Mesodermal cell (in vitro differentiated cells): ENCODE results near the gene HYI.

ENCODE experiments used
- H3K27ac ChIP-seq: 2 replicates; pipeline ENCODE4 v1.7.0; 2013; ENCODE audit warnings: mild to moderate bottlenecking, low read depth, low read length, moderate library complexity; ENCODE audit not compliant: severe bottlenecking
- H3K36me3 ChIP-seq: 2 replicates; pipeline ENCODE4 v1.7.1; 2013; ENCODE audit warnings: mild to moderate bottlenecking, low read length, moderate library complexity; ENCODE audit not compliant: control insufficient read depth, insufficient read depth
- H3K4me1 ChIP-seq: one replicate; pipeline ENCODE4 v1.7.1; 2013; ENCODE audit warnings: mild to moderate bottlenecking, low read length; ENCODE audit not compliant: insufficient read depth, control insufficient read depth, poor library complexity, severe bottlenecking
- H3K4me3 ChIP-seq: 2 replicates; pipeline ENCODE4 v1.7.0; 2013; ENCODE audit warnings: low read length, control low read depth, mild to moderate bottlenecking; ENCODE audit not compliant: insufficient read depth, poor library complexity, severe bottlenecking; ENCODE audit errors: extremely low read depth
- H3K9me3 ChIP-seq: 2 replicates; pipeline ENCODE4 v1.7.1; 2013; ENCODE audit warnings: mild to moderate bottlenecking, low read length, moderate library complexity; ENCODE audit not compliant: control insufficient read depth
- WGBS, 2 experiments: methylation state at CpG; one replicate each; pipeline ENCODE4 v1.1.5; 2013; ENCODE audit warnings: missing lambda C conversion rate in 2 of 2; ENCODE audit not compliant: insufficient coverage in 2 of 2; 5-methylcytosine and 5-hydroxymethylcytosine counted together

Gene HYI

DNA sequence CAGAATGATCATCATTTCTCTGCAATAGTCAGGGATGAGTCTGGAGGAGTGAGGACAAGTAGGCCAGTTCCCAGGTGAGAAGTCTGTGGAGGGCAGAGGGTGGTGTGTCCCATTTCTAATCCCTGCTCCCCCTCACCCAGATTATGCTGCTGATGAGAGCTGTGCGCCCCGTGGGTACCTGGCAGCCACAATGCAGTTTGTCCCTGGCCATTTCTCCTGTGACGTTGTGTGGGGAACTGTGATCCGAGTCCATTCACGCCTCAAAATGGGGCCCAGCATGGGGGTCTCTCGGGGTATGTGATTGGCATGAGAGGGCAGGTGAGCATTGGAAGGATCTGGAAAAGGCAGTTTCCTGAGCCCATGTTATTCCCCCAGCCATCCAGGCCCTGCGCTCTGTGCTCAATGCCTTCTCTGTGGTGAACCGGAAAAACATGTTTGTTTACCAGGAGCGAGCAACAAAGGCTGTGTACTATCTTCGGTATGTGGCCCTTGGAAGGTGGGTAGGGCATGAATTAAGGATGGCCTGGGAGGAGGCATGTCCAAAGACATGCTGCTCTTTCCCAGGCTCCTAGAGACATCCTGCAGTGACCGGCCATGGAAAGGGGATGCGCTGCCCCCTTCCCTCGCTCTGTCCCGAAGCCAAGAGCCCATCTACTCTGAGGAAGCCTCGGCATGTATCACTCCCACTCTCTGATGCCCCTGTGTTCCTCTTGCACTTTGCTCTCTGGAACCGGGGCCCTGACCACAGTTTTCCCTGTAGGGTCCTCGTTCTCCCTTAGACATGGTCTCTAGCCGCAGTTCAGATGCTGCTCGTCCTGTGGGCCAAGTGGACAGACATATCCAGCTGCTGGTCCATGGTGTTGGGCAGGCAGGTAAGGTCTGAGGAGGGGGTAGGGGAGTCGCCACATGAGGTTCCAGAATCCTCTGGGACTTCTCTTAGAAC, 16.4 kb downstream of the HYI start:
- Histone ChIP-seq H3K9me3 (no peaks in the 10 kb centered on the region), H3K27ac (peak overlapping the region; percentile 67), H3K36me3 (peaks cover 75% of the 10 kb centered on the region), H3K4me3 (no peak overlapping the region), H3K4me1 (peaks cover 12% of the 10 kb centered on the region)
- 94 to 96% methylated on average over 17 to 19 of the region's 20 CpGs for WGBS, 2 experiments

DNA sequence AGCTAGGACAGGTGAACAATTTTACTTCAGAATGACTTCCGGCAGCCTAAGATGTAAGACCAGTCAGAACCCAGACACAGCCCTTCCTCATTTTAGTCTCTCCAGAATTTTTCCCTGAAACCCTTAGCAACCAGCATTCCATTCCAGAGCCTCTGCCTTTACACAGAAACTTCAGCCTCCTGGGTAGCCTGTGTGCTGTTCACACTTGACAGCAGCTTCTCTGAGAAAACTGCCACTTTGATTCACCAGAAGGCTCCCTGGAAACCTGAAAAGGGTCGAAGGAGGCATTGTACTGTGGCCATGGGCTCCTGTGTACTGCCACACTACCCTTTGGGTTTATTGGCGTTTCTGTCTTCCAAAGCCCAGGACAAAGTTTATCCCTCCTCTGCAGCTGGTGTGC, 17.4 kb downstream of the HYI start:
- WGBS, 2 experiments, result 59 to 75% methylated on average over 2 to 3 of the region's 3 CpGs
- no peak overlapping the region for H3K4me3 ChIP-seq
- H3K36me3 ChIP-seq, result peaks cover 76% of the 10 kb centered on the region
- H3K4me1 ChIP-seq, result peaks cover 12% of the 10 kb centered on the region
- peak overlapping the region; percentile 67 for H3K27ac ChIP-seq
- H3K9me3 ChIP-seq, result no peaks in the 10 kb centered on the region

DNA sequence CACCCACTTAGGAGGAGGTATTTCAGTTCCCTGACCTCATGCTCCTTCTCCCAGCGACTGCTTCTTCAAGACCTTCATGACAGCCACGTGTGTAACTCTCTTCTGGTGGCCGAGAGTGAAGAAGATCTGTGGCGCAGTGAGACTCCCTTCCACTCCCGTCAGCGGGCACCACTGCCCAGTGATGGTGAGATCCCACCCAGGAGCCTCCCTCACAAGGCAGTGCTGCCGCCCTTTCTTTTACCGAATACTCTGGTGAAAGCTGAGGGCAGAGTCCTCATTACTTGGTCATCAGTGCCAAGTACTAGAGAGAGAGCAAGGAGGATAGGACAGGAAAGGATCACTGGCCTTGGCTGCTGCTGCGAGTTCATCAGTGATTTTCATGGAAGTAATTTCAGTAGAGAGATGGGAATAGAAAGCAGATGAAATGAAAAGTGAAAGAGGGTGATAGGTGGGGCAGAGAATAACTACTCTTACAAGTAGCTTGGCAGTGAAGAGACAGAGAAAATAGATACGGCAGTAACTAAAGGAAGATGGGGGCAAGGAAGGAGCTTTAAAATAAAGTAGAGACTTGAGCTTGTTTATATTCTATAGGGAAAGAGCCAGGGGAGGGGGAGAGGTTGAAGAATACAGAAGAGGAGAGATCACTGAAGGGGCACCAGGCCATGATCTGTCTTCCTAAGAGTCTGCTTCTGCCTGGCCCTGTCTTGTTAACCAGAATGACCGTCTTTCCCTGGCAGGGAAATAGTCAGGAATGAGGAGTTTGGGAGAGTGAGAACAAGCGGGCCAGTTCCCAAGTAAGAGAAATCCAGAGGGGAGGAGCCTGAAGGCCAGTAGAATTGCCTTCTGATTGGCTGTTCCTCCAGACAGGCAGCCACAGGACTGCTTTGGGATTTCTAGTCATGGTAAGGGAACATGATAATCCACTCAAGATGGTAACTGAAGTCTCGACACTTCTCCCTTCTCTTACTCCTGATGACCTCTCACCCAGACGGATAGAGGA, 18.3 kb downstream of the HYI start:
- WGBS, 2 experiments, result 92 to 95% methylated on average over 13 to 14 of the region's 14 CpGs
- H3K27ac ChIP-seq, result peak overlapping the region; percentile 67
- peaks cover 12% of the 10 kb centered on the region for H3K4me1 ChIP-seq
- H3K36me3 ChIP-seq, result peaks cover 79% of the 10 kb centered on the region
- H3K4me3 ChIP-seq, result no peak overlapping the region
- H3K9me3 ChIP-seq, result no peaks in the 10 kb centered on the region

DNA sequence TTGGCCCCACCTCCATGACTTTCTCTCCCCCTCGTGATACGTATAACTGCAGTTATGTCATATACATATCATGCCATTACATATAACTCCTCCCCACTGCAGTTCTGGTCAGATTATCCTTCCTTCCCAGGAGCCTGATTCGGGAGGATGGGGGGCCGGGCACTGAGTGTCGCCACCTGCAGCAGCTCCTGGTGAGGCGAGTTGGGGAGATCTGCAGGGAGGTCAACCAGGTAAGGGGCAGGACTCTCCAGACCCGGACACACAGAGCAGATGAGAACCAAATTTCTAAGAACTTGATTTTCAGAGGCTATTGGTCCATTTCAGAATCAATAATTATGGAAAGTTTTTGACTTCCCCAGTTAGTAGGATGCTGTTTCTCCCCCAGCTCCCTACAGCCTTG, 19.5 kb downstream of the HYI start:
- peaks cover 79% of the 10 kb centered on the region for H3K36me3 ChIP-seq

DNA sequence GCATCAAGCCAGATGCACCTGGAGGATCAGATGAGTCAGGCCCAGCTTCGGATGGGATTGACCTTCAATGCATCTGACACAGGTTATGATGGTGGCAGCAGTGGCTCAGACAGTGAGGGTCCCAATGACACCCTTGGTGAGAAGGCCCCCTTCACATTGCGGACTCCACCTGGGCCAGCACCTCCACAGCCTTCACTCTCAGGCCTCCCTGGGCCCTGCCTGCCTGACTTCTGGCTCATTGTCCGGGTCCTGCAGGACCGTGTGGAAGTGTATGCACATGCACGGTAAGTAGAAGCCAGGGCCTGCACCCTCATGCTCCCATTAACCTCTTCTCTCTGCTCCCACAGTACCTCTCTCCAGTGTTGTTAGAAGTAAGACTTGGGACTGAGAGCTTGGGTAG, 20.8 kb downstream of the HYI start:
- H3K4me3 ChIP-seq, result no peak overlapping the region
- H3K27ac ChIP-seq, result no peak overlapping the region
- WGBS, 2 experiments, result 92 to 100% methylated on average over 1 to 2 of the region's 5 CpGs
- peaks cover 83% of the 10 kb centered on the region for H3K36me3 ChIP-seq
- H3K4me1 ChIP-seq, result peaks cover 12% of the 10 kb centered on the region
- H3K9me3 ChIP-seq, result no peaks in the 10 kb centered on the region

More for the DNA sequence above, 19.5 kb downstream of the HYI start:
- H3K4me3 ChIP-seq, result no peak overlapping the region
- H3K9me3 ChIP-seq, result no peaks in the 10 kb centered on the region
- peaks cover 12% of the 10 kb centered on the region for H3K4me1 ChIP-seq
- WGBS, 2 experiments, result 87 to 97% methylated on average over 3 to 4 of the region's 7 CpGs
- H3K27ac ChIP-seq, result no peak overlapping the region

DNA sequence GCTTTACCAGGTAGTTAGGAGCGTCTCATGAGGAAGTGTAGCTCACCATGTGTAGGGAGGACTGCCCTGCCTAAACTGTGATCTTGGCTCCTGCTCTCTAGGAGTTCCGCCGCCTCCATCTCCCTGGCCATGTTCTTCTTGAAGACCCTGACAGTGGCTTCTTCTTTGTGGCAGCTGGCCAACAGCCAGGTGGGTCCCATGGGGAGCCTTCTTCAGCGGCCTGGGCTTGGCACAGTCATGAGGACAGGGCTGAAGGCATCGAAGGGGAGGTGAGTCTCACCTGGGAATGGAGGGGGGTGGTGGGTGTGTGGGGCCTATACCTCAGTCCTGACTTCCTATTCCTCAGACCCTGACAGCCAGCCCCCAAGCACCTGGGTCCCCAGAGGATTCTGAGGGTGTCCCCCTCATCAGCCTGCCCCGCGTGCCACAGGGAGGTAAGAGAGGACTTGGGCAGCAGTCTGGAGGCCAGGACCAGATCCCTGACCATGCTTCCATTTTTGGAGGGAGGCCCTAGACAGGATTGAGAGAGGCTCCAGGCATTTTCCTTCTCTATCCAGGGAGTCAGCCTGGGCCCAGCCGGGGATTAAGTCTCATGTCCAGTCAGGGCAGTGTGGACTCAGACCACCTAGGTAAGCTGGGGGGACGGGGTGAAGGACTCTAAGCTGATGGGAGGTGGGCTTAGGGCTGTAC, 21.4 kb downstream of the HYI start:
- H3K4me1 ChIP-seq, result peaks cover 12% of the 10 kb centered on the region
- H3K27ac ChIP-seq, result no peak overlapping the region
- 96 to 100% methylated on average over 5 to 7 of the region's 9 CpGs for WGBS, 2 experiments
- peaks cover 83% of the 10 kb centered on the region for H3K36me3 ChIP-seq
- no peaks in the 10 kb centered on the region for H3K9me3 ChIP-seq
- H3K4me3 ChIP-seq, result no peak overlapping the region

DNA sequence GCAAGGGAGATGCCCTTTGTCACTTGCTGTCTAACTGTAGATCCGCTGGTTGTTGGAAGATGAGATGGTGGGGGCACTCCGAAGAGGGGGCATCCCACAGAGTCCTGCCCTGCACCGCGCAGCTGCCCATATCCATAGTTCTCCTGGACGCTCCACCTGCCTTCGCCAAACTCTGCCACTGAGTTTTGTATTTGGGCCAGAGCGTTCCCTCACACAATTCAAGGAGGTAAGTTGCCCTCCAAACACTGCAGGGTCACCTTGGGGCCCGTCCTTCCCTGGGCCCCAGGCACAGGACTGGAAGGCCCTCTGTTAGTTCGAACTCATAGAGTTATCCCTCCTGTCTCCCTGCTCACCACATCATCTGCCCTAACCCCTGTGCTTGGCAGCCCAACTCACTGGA, 22.1 kb downstream of the HYI start:
- Histone ChIP-seq H3K27ac (no peak overlapping the region), H3K36me3 (peaks cover 89% of the 10 kb centered on the region), H3K9me3 (no peaks in the 10 kb centered on the region), H3K4me1 (peaks cover 12% of the 10 kb centered on the region), H3K4me3 (no peak overlapping the region)
- 95 to 97% methylated on average over 9 of the region's 9 CpGs for WGBS, 2 experiments

DNA sequence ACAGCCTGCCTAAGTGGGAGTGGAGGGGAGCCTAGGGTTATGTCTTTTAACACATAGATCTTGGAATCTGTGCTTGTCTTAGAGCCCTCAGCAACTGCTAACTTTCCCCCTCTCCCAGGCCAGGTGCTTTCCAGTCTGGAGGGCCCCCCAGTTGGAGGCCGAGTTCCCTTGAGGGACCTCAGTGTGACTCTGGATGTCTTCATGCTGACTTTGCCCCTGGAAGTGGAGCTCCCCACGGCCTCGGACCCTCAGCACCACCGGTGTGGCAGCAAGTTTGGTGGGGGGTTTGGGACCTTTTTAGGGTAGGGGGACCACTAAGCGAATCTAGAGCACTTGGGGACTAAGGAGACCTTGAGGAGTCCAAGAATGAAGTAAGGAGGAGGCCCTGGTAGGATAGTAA, 22.9 kb downstream of the HYI start:
- H3K27ac ChIP-seq, result no peak overlapping the region
- peaks cover 97% of the 10 kb centered on the region for H3K36me3 ChIP-seq
- H3K4me3 ChIP-seq, result no peak overlapping the region
- 80 to 94% methylated on average over 1 to 4 of the region's 5 CpGs for WGBS, 2 experiments
- peaks cover 3% of the 10 kb centered on the region for H3K4me1 ChIP-seq
- H3K9me3 ChIP-seq, result no peaks in the 10 kb centered on the region

DNA sequence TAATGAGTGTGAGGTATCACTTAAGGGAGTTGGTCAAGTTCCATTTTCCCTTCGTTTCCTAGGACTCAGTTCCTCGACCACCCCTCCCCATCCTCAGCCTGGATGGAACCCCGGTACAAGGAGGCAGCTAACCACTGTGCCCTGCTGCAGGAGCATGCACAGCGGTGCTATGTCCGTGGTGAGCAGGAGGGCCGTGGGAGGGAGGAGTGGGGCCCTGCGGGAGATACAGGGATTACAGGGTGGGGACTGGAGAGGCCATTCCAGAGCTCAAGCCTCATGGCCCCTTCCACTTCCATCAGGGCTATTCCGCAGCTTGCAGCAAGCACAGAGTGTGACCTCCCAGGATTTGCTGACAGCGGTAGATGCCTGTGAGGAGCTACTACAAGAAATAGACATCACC, 25.8 kb downstream of the HYI start:
- Histone ChIP-seq H3K36me3 (peaks cover 98% of the 10 kb centered on the region), H3K27ac (no peak overlapping the region)
- 92 to 100% methylated on average over 3 to 5 of the region's 9 CpGs for WGBS, 2 experiments

DNA sequence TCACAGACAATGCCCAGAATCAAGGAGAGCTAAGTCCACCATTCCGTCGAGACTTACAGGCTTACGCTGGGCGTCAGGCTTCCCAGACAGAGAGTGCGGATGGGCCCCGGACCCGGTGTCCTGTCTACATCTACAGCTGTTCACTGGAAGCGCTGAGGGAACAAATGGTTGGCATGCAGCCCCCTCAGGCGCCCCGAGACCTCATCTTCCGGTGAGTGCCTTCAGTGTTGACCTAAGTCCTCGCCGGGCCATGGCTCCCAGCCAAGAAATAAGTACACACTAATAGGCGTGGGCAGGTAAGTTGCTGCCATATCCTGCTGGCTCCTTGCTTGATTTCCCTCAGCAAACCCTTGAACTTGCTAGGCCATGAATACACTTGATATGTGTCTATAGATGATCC, 26.2 kb downstream of the HYI start:
- Histone ChIP-seq H3K27ac (no peak overlapping the region), H3K4me3 (no peak overlapping the region), H3K36me3 (peaks cover 97% of the 10 kb centered on the region), H3K9me3 (no peaks in the 10 kb centered on the region), H3K4me1 (no peaks in the 10 kb centered on the region)
- 97 to 98% methylated on average over 13 of the region's 14 CpGs for WGBS, 2 experiments

More for the DNA sequence above, 25.8 kb downstream of the HYI start:
- Histone ChIP-seq H3K9me3 (no peaks in the 10 kb centered on the region), H3K4me3 (no peak overlapping the region), H3K4me1 (no peaks in the 10 kb centered on the region)
